Neural progenitor cell (in vitro differentiated cells): ENCODE measurements around the gene PAPOLB.

Experiments used
- EZH2 ChIP-seq: fragments of 200-600 bp; sonication (generic); IDR thresholded peaks from 2 replicates; pipeline ENCODE4 v1.6.1; 2017; ENCODE audit warnings: antibody characterized with exemption, mild to moderate bottlenecking, moderate library complexity
- TF ChIP-seq, protein P1 (sequence below): fragments of 200-600 bp; sonication (generic); IDR thresholded peaks from 2 replicates; pipeline ENCODE4 v1.5.1; 2017; ENCODE audit warnings: antibody characterized with exemption, mild to moderate bottlenecking

DNA sequence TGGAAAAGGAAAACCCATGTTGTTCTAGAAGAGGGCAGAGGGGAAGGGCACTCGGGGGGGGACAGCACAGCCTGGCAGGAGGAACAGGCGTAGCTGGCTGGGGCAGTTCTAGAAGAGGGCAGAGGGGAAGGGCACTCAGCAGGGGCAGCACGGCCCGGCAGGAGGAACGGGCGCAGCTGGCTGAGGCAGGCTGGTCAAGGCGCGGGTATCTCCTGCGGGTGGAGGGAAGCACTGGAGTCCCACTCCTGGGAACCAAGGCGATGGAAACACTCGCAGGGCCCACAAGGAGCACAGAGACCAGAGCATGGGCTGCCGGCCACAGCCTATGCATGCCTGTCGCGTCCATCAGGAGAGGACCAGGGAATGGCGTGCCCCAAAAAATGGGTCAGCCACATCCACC, 36.7 kb downstream of the PAPOLB start:
- TF ChIP-seq, protein P1, sequence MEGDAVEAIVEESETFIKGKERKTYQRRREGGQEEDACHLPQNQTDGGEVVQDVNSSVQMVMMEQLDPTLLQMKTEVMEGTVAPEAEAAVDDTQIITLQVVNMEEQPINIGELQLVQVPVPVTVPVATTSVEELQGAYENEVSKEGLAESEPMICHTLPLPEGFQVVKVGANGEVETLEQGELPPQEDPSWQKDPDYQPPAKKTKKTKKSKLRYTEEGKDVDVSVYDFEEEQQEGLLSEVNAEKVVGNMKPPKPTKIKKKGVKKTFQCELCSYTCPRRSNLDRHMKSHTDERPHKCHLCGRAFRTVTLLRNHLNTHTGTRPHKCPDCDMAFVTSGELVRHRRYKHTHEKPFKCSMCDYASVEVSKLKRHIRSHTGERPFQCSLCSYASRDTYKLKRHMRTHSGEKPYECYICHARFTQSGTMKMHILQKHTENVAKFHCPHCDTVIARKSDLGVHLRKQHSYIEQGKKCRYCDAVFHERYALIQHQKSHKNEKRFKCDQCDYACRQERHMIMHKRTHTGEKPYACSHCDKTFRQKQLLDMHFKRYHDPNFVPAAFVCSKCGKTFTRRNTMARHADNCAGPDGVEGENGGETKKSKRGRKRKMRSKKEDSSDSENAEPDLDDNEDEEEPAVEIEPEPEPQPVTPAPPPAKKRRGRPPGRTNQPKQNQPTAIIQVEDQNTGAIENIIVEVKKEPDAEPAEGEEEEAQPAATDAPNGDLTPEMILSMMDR, result no peak
- TF ChIP-seq EZH2, result no peak
